GM19324 (cell line): ENCODE results near the gene HSPA4.

Experiments used
- ATAC-seq: cut with Tn5 transposase; IDR thresholded peaks from one replicate; pipeline ENCODE4 v1.9.1; 2021; ENCODE audit warnings: mild to moderate bottlenecking, moderate library complexity; ENCODE audit not compliant: unreplicated experiment, low FRiP score

HSPA4 gene

GRCh38 chr5:133048993-133049725 lies 2.7 kb upstream of the HSPA4 start:
- no peak for ATAC-seq

DNA sequence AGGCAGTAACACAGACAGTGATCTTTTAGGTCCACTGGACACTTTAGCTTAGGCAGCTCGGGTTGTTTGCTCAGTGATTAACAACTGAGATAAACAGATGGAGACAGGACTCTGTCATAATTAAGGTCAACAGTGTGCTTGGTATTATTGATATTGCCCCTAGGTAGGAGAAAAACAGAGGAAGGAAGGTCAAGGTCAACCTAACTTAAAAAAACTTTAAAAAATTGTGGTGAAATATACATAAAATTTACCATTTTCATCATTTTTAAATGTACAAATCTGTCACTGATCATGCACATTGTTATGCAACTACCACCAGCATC lies 2.1 kb upstream of the HSPA4 start:
- ATAC-seq = no peak

DNA sequence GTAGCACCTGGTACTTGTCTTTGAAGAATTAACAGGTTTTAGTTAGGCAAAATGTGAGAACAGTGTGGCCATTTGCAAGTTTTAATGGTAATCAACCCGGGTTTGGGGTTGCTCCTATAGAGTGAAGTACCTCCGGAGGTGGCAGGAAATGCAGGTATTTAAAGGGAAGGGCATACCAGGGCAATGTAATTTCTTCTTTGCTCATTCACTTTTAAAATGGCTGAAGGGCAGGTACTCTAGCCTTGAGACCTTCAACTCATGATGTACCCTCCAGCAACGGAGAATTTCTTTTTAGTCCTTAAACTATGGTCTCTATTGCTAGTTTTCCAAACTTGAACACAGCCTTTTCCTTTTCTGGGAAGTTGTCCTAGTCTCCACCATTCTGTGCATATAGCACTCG lies 1.3 kb upstream of the HSPA4 start:
- no peak for ATAC-seq

DNA sequence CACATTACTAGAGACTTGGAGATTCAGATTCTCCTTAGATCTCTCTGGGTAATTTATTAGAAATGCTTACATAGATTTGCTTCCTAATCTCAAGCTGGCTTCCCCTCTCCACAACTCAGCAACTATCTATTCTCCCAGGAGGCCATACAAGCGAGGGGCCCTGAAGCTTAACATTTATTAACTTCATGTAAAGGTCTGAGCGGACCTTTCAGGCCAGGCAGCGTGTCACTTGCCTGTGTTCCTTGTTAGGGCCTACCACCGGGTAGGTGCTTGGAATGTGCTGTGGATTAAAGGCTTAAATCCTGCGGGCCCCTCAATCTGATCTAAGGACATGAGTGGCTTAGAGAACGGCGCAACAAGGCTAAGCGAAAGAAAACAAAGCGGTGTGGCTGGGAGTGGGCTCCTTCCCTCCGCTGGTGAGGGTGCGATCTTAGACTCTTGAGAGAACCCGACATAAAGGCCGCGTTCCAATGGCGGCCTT lies 712 bp upstream of the HSPA4 start:
- no peak for ATAC-seq

GRCh38 chr5:133052317-133053175 lies 733 bp downstream of the HSPA4 start:
- peak; percentile 29 for ATAC-seq

DNA sequence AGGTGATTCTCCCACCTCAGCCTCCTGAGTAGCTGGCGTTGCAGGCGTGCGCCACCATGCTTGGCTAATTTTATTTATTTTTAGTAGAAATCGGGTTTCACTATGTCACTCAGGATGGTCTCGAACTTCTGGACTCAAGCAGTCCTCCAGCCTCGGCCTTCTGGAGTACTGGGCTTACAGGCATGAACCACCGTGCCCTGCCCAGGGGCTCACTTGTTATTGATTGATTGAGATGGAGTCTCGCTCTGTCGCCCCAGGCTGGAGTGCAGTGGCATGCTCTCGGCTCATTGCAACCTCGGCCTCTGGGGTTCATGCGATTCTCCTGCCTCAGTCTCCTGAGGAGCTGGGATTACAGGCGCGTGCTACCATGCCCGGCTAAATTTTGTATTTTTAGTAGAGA lies 1.6 kb downstream of the HSPA4 start:
- no peak for ATAC-seq

DNA sequence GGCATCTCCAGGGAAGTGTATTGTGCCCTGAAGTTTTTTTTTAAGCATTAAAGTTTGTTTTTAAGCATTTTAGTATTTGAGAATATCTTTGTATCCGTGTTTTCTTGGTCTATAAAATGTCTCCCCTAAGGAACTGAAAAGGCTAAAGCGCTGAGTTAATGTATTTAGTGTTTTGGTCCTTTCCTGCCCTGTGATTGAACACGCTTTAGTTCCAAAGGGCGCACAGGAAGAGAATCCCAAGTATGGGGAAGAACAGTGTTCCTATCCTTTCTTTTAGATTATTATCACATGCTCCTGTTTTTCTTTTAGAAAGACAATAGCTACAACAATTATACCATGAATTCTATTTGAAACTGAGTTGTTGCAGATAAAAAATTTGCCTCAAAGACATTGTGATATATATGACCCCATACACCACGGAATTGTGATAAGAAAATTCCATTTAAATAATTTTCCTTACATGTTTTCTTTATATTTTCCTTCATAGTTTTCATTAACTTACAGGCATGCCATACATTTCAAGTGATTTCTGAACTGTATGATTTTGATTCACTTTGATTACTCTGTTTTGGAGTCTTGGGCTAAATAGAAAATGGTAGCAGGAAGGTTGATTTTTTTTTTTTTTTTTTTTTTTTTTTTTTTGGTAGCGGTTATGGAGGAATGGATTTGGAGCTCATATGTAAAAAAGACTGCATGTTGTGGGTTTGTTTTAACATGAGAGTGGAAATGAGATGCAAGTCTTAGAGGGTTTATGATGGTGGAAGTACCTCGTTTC lies 3.1 kb downstream of the HSPA4 start:
- no peak for ATAC-seq

DNA sequence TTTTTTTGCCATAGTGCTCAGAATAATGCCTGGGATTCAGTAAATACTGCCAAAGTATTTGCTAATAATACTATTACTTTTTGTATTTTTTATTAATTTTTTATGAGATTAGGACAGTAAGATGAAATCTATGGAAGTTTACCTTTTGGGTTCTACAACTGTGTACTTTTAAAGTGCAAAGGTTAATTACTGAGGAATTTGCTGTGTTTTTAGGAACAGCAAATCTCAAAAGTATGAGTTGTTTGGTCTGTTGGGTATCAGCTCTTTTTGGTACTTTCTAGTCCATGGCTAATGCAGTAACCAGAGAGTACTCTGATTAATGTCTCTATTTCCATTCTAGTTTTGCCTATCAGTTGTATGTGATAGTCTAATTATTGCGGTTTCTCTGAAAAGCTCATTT lies 5.1 kb downstream of the HSPA4 start:
- ATAC-seq = no peak

GRCh38 chr5:133059621-133060020 lies 7.8 kb downstream of the HSPA4 start:
- no peak for ATAC-seq

DNA sequence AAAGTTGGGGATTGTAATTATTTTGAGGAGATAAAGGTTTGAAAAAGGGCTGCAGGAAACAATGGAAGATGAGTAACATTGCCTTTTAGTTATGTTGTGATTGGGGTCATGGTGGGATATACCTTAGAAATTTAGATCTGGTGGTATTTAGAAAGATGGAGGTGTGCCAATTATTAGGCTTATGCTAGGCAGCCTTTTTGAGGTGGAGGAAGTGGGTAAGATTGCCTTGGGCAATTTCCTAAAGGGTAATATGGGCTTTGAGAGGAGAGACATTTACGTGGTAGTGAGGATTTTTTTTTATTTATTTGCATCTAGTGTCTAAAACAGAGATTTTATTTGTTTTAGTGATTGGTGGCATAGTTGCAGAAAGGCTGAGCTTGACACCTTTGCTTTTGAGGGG lies 10.5 kb downstream of the HSPA4 start:
- ATAC-seq = no peak

DNA sequence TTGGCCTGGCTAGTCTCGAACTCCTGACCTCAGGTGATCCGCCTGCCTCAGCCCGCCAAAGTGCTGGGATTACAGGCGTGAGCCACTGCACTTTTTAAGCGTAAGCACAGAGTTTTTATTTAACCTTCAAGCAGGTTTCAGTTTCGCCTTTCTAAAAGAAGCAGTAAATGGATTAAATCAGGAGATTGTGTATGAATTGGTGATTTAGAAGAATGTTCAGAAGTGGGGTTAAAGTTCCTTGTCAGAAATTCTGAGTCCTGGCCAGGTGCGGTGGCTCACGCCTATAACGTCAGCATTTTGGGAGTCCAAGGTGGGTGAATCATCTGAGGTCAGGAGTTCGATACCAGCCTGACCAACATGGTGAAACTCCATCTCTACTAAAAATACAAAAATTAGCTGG lies 12.2 kb downstream of the HSPA4 start:
- no peak for ATAC-seq

GRCh38 chr5:133065471-133065870 lies 13.7 kb downstream of the HSPA4 start:
- ATAC-seq = no peak

DNA sequence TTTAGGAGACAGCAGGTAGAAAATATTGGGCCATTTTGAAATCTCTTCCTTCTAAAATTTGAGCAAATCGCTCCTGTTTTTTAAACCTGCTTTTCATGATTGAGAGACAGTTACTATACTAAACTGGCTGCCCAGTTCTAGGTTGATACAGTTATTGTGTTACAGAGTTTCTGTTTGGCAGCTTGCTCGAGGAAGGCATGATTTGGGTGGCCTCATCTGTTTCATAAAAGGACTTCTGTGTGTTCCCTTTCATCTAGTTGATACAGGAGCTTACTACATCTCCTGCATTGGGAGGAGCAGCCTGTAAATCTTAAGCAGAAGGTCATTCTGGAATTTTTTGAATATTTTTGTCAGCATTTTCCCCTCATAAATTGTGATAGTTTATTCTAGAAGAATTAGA lies 14.2 kb downstream of the HSPA4 start:
- no peak for ATAC-seq

- ATAC-seq = no peak
These were observed 20.2 kb downstream of the HSPA4 start for GRCh38 chr5:133072021-133072420.

DNA sequence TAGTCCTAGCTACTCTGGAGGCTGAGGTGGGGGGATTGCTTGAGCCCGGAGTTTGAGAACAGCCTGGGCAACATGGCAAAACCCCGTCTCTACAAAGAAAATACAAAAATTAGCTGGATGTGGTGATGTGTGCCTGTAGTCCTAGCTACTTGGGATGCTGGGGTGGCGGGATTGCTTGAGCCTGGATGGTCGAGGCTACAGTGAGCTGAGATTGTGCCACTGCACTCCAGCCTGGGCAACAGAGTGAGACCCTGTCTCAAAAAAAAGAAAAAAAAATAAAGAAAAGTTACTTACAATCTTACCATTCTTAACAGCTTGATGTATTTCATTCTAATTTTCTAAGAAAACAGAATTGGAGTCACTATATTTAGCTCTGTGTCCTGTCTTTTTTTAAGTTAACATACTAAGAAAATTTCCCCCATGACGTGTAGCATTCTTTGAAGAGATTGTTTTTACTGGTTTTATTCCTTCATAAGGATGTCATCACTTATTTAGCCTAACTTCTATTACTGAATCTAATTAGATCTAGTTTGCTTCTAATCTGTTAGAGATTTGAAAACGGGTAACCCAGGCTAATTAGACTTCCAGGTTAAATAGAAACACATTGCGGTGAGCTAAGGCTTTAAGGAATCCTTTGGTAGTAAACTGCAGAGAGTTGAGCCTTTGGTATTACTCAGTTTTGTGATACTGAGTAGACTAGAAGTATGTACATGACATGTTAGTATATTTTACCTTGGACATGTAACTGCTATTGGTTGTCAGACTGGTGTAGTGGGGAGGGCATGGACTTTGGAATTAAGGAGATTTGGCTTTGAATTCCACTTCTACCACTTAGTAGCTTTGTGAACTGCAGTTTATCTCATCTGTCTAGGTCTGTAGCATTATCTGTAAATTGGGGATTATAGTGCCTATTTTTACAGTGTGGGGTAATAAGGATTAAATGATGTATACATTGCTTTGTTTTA lies 24.0 kb downstream of the HSPA4 start:
- no peak for ATAC-seq

DNA sequence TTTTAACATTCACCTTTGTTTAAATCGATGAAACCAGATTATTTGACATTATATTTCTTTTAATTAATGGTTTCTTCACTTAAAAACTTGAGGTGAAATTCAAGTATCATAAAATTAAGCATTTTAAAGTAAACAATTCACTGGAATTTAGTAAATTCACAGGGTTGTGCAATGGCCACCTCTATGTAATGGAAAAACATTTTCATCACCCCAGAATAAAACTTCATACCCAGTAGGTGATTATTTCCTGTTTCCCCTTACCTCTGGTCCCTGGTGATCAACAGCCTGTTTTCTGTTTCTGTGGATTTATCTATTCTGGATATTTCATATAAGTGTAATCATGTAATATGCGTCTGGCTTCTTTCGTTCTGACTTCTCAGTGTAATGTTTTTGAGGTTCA lies 27.2 kb downstream of the HSPA4 start:
- ATAC-seq = no peak

GRCh38 chr5:133081036-133081435 lies 29.2 kb downstream of the HSPA4 start:
- no peak for ATAC-seq

- no peak for ATAC-seq
These were observed 29.9 kb downstream of the HSPA4 start for GRCh38 chr5:133081703-133082102.

DNA sequence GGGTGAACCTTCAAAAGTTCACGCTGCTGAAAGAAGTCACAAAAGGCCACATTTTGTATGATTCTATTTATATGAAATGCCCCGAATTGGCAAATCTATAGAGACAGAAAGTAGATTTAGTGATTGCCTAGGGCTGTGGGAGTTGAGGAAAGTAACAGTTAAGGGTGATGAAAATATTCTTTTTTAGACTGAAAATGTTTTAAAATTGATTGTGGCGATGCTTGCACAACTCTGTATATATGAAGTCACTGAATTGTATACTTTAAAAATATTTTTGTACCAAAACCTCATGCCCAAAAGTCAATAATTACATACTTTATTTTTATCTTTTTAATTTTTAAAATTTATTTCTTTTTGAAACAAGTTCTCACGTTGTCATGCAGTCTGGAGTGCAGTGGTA lies 30.3 kb downstream of the HSPA4 start:
- no peak for ATAC-seq

GRCh38 chr5:133083901-133084300 lies 32.1 kb downstream of the HSPA4 start:
- no peak for ATAC-seq
